ENCODE data around the gene PTPRT. TPM values are rescaled to one million over a fixed set of nuclear protein-coding genes. Genes with fewer than 3 reads are reported as not detected.

PTPRT gene
- polyA plus RNA-seq, 3 donors: not detected

GRCh38 chr20:42461965-42462593 is 727.6 kb downstream of the PTPRT start:
- no peak for TF ChIP-seq CTCF (IDR thresholded peaks at IDR 0.05)
- intact Hi-C loops (cut with micrococcal nuclease): no loop called here
- H3K27ac Mint-ChIP-seq: no peak overlapping the region
- H3K4me3 ChIP-seq (replicated peaks in 1 of 3; ENCODE audit: low read depth in 2 of 3, low read length in 3 of 3): no peak overlapping the region
- peaks cover 0 to 10% (median 4%) of the 10 kb centered on the region in 7 donors for H3K9me3 Mint-ChIP-seq
- H3K36me3 ChIP-seq (replicated peaks in 1 of 2; ENCODE audit: control insufficient read depth in 1 of 2, insufficient read depth in 2 of 2, low read length in 2 of 2): no peaks in the 10 kb centered on the region
- no peak overlapping the region for H3K27ac ChIP-seq (ENCODE audit: low read depth in 1 of 2, low read length in 2 of 2)
- DNase-seq: no peak
- peaks cover 5% of the 10 kb centered on the region for H3K4me1 Mint-ChIP-seq
- no peak overlapping the region for H3K4me3 Mint-ChIP-seq
- H4K20me1 ChIP-seq (ENCODE audit: insufficient read depth, low read length): no peaks in the 10 kb centered on the region
- no peaks in the 10 kb centered on the region for H3K4me1 ChIP-seq (ENCODE audit: control insufficient read depth in 1 of 2, insufficient read depth in 2 of 2, low read length in 2 of 2)
- H2AFZ ChIP-seq (ENCODE audit: insufficient read depth, low read depth, low read length, poor library complexity, severe bottlenecking): no peak overlapping the region
- H3K27me3 ChIP-seq (ENCODE audit: control insufficient read depth in 2 of 2, insufficient read depth in 2 of 2, low read length in 2 of 2): peaks cover 0 to 2% of the 10 kb centered on the region in 2 donors
- H3K27me3 Mint-ChIP-seq (ENCODE audit: low read depth in 3 of 3): peaks cover 5 to 7% (median 5%) of the 10 kb centered on the region in 3 donors
- 21% methylated on average over 2 of the region's 2 CpGs for WGBS (ENCODE audit: insufficient coverage)
- H3K36me3 Mint-ChIP-seq: no peaks in the 10 kb centered on the region
- no peaks in the 10 kb centered on the region for H3K9me3 ChIP-seq (replicated peaks in 1 of 2; ENCODE audit: control insufficient read depth in 1 of 2, insufficient read depth in 1 of 2, low read length in 2 of 2)
- H3K4me2 ChIP-seq (replicated peaks; ENCODE audit: extremely low read depth, low read length, poor library complexity, severe bottlenecking): no peak overlapping the region
- no peaks in the 10 kb centered on the region for H3K79me2 ChIP-seq (ENCODE audit: insufficient read depth, low read length)
- H3K9ac ChIP-seq (ENCODE audit: insufficient read depth, low read length, poor library complexity, severe bottlenecking): no peak overlapping the region

GRCh38 chr20:42461291-42461690 is 728.4 kb downstream of the PTPRT start:
- Histone ChIP-seq H3K9me3 (replicated peaks in 1 of 2; ENCODE audit: control insufficient read depth in 1 of 2, insufficient read depth in 1 of 2, low read length in 2 of 2) (no peaks in the 10 kb centered on the region), H2AFZ (ENCODE audit: insufficient read depth, low read depth, low read length, poor library complexity, severe bottlenecking) (no peak overlapping the region), H3K4me3 (replicated peaks in 1 of 3; ENCODE audit: low read depth in 2 of 3, low read length in 3 of 3) (no peak overlapping the region), H3K27me3 (ENCODE audit: control insufficient read depth in 2 of 2, insufficient read depth in 2 of 2, low read length in 2 of 2) (peaks cover 0 to 2% of the 10 kb centered on the region in 2 donors), H3K9ac (ENCODE audit: insufficient read depth, low read length, poor library complexity, severe bottlenecking) (no peak overlapping the region), H3K27ac (ENCODE audit: low read depth in 1 of 2, low read length in 2 of 2) (no peak overlapping the region), H4K20me1 (ENCODE audit: insufficient read depth, low read length) (no peaks in the 10 kb centered on the region), H3K4me1 (ENCODE audit: control insufficient read depth in 1 of 2, insufficient read depth in 2 of 2, low read length in 2 of 2) (no peaks in the 10 kb centered on the region), H3K4me2 (replicated peaks; ENCODE audit: extremely low read depth, low read length, poor library complexity, severe bottlenecking) (no peak overlapping the region), H3K36me3 (replicated peaks in 1 of 2; ENCODE audit: control insufficient read depth in 1 of 2, insufficient read depth in 2 of 2, low read length in 2 of 2) (no peaks in the 10 kb centered on the region), H3K79me2 (ENCODE audit: insufficient read depth, low read length) (no peaks in the 10 kb centered on the region)
- no peak overlapping the region for H3K27ac Mint-ChIP-seq
- H3K9me3 Mint-ChIP-seq: peaks cover 0 to 10% (median 4%) of the 10 kb centered on the region in 7 donors
- H3K4me1 Mint-ChIP-seq: peaks cover 5% of the 10 kb centered on the region
- peaks cover 2 to 7% (median 5%) of the 10 kb centered on the region in 3 donors for H3K27me3 Mint-ChIP-seq (ENCODE audit: low read depth in 3 of 3)
- TF ChIP-seq CTCF (IDR thresholded peaks at IDR 0.05): no peak
- H3K4me3 Mint-ChIP-seq: no peak overlapping the region
- DNase-seq: no peak
- H3K36me3 Mint-ChIP-seq: no peaks in the 10 kb centered on the region
- intact Hi-C loops (cut with micrococcal nuclease): no loop called here
- no CpG with 5 or more reads among the region's 2 CpGs for WGBS (ENCODE audit: insufficient coverage)

Measured in CD14-positive monocyte (primary cell).